Right atrium auricular region (tissue), 2 donors: ENCODE results near the gene MATN3. TPM values are rescaled to one million over a fixed set of nuclear protein-coding genes. Genes with fewer than 3 reads are reported as not detected.

Experiments used
- DNase-seq: peaks from one replicate; pipeline ENCODE4 v3.0.0-alpha.2; 2019; ENCODE audit warnings: low spot score
- H3K27ac ChIP-seq, 2 donors: fragments of 200-600 bp; sonication (generic); 1 replicate in 1 of 2; 2 replicates in 1 of 2; pipeline ENCODE4 v1.5.1; 2016 to 2019
- H3K27me3 ChIP-seq, 2 donors: fragments of 200-600 bp; sonication (generic); one replicate each; pipeline versions ENCODE4 v1.5.1 to v1.6.0; 2017 to 2019
- H3K36me3 ChIP-seq: fragments of 200-600 bp; sonication (generic); one replicate; pipeline ENCODE4 v1.5.1; 2016
- H3K4me1 ChIP-seq, 2 donors: fragments of 200-600 bp; sonication (generic); one replicate each; pipeline versions ENCODE4 v1.5.1 to v1.6.0; 2017 to 2019
- H3K4me3 ChIP-seq, 2 donors: fragments of 200-600 bp; sonication (generic); 1 replicate in 1 of 2; 2 replicates in 1 of 2; pipeline ENCODE4 v1.5.1; 2017 to 2019; ENCODE audit warnings: mild to moderate bottlenecking in 1 of 2, moderate library complexity in 1 of 2
- H3K9me3 ChIP-seq, 2 donors: fragments of 200-600 bp; sonication (generic); one replicate each; pipeline ENCODE4 v1.5.1; 2019
- total RNA-seq, 2 donors: library from RNA; depleted of rRNA; stranded (reverse); fragments of >200 nt; gene quantifications; one replicate each; pipeline ENCODE4 v1.1.0, GENCODE V29; 2016
- TF ChIP-seq, protein P1 (sequence below), 2 donors: fragments of 200-600 bp; sonication (generic); IDR thresholded peaks; one replicate each; pipeline ENCODE4 v1.5.1; 2019; ENCODE audit warnings: antibody characterized with exemption in 2 of 2

MATN3 gene
- total RNA-seq, 2 donors from 2014 or later: not detected

DNA sequence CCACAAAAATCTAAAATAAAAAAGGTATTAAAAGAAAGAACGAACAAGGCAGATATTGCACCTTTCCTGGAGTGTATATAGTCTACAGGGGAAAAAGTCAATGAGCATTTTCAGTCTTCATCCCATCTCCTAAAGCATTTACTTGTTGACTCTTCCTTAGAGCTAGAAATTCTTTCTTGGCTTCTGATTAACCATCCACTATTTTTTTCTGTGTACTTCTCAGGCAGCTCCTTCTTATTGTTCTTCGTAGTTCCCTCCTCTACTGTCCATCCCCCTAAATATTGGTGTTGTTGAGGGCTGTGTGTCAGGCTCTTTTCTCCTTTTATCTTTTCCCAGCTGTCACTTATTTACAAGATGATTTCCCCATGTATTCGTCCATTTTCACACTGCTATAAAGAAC, 42.5 kb upstream of the MATN3 start:
- H3K27ac ChIP-seq: no peak overlapping the region
- TF ChIP-seq, protein P1, sequence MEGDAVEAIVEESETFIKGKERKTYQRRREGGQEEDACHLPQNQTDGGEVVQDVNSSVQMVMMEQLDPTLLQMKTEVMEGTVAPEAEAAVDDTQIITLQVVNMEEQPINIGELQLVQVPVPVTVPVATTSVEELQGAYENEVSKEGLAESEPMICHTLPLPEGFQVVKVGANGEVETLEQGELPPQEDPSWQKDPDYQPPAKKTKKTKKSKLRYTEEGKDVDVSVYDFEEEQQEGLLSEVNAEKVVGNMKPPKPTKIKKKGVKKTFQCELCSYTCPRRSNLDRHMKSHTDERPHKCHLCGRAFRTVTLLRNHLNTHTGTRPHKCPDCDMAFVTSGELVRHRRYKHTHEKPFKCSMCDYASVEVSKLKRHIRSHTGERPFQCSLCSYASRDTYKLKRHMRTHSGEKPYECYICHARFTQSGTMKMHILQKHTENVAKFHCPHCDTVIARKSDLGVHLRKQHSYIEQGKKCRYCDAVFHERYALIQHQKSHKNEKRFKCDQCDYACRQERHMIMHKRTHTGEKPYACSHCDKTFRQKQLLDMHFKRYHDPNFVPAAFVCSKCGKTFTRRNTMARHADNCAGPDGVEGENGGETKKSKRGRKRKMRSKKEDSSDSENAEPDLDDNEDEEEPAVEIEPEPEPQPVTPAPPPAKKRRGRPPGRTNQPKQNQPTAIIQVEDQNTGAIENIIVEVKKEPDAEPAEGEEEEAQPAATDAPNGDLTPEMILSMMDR (IDR thresholded peaks at IDR 0.05): no peak
- H3K27me3 ChIP-seq: no peaks in the 10 kb centered on the region
- H3K36me3 ChIP-seq: no peaks in the 10 kb centered on the region
- H3K4me1 ChIP-seq: peaks cover 0 to 13% of the 10 kb centered on the region in 2 donors
- no peak overlapping the region for H3K4me3 ChIP-seq
- no peaks in the 10 kb centered on the region for H3K9me3 ChIP-seq
- no peak for DNase-seq

DNA sequence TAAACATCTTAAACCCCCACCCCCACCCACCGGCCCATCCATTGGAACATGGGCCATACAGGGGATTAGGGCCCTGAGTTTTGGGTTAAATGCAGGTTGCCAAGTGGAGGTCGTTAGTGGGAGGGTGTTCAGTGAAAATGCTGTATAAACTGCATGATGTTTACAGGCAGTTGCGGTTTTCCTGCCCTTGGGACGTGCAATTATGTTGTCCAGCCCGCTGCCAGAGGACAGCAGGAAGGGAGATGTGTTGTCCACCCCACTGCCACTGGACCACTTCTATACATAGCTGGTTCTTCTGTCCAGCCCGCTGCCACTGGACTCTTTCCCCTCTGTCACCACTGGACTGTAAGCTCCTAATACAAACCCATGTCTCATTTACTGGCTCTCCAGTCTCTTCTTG, 41.7 kb upstream of the MATN3 start:
- DNase-seq: no peak
- Histone ChIP-seq H3K9me3 (no peaks in the 10 kb centered on the region), H3K36me3 (no peaks in the 10 kb centered on the region), H3K27me3 (no peaks in the 10 kb centered on the region), H3K4me1 (peaks cover 0 to 22% of the 10 kb centered on the region in 2 donors), H3K4me3 (no peak overlapping the region), H3K27ac (no peak overlapping the region)
- TF ChIP-seq, protein P1 (IDR thresholded peaks at IDR 0.05): no peak

DNA sequence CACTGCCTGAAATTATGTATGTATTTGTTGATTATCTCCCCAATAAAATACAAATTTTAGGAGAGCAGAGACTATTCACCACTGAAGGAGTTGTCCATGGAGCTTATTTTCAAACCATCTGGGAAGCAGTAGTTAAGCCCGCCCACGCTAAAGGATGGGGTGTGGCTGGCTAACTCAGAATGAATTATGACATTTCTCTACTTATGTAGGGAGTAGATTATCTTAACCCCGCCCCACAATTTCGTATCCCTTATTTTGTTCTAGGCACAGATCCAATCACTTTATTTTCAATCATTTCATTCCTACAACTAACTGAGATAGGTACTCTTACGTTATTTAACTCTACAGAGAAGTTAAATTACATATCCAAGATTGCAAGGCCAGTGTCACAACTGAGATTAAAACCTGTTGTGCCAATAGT, 40.4 kb upstream of the MATN3 start:
- peak; percentile 87 for DNase-seq
- no peaks in the 10 kb centered on the region for H3K36me3 ChIP-seq
- H3K4me1 ChIP-seq: peaks cover 0 to 34% of the 10 kb centered on the region in 2 donors
- H3K9me3 ChIP-seq: no peaks in the 10 kb centered on the region
- peak overlapping the region; percentile 84 to 90 for H3K4me3 ChIP-seq
- H3K27ac ChIP-seq: peak overlapping the region; percentile 97 to 99
- H3K27me3 ChIP-seq: no peaks in the 10 kb centered on the region
- TF ChIP-seq, protein P1 (IDR thresholded peaks at IDR 0.05): no peak

DNA sequence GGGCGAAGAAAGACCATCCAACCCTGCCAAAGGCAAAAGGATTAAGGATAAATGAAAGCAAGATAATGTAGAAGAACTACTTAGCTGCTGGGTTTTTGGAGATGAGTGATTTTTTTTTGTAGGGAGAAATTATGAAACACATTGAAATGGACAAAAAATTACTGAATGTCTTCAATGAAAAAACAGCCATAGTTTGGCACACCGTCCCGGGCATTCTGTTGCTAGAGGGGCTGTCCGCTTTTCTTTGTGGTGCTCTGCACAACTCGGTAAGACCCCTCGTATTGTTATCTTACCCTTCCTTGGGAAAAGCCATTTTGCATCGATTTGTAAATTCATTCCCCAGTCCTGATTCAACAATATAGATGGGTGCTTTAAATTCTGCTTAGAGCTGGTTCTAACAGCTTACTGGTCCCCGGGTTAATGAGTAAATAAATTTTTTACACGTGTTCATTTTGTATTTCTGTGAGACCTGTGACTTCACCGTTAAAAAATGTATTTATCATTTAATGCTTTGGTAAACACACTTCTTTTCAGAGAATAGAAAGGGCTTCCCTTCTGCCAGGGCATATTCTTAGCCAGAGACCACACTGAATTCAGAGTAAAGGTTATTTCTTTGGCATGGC, 39.9 kb upstream of the MATN3 start:
- no peak for DNase-seq
- Histone ChIP-seq H3K36me3 (no peaks in the 10 kb centered on the region), H3K4me3 (peak overlapping the region; percentile 84 to 90), H3K9me3 (no peaks in the 10 kb centered on the region), H3K27me3 (no peaks in the 10 kb centered on the region), H3K27ac (peak overlapping the region; percentile 97 to 99), H3K4me1 (peaks cover 0 to 36% of the 10 kb centered on the region in 2 donors)
- TF ChIP-seq, protein P1 (IDR thresholded peaks at IDR 0.05): no peak

DNA sequence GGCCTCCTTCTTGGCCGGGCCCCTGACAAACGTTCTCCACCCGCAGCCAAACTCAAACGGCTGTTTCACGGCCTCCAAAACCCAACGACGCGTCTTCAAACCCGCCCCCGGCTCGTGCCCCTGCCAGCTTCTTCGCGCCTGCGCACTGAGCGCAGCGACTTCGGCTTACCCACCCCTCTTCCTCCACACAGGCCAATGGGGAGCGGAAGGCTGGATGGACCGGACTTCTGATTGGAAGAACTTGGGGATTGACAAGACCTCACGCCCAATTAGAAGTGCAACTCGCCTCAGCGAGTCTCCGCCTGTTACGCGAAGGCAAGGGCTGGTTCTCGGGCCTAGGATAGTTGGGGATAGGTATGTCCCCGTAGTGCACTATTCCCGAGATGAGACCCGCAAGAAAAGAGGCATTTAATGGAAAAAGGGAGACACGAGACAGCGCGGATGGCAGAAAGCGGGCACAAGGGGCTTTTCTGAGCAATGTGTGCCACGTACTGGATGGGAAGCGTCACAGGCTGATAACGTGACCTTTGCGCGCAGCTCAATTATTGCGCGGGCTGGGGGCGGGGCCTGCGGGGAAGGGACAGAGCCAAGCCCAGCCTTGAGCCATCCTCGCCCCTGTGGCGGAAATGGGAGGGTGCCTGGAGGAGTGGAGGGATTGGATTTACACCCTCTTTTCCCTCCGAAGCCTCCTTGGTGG, 39.2 kb upstream of the MATN3 start, which contains the start of gene LAPTM4A:
Gene LAPTM4A (minus strand): TSS at position 97 of the 697 bp plus-strand sequence. CDS start 108 bp downstream, outside the sequence.
- Histone ChIP-seq H3K27ac (peak within 1 kb of the TSS; percentile 97 to 99), H3K27me3 (no peaks in the 10 kb centered on the region), H3K4me3 (peak within 1 kb of the TSS; percentile 84 to 90), H3K36me3 (no peaks in the 10 kb centered on the region), H3K4me1 (peaks cover 0 to 36% of the 10 kb centered on the region in 2 donors), H3K9me3 (no peaks in the 10 kb centered on the region)
- peak; percentile 100 for DNase-seq
- TF ChIP-seq, protein P1 (IDR thresholded peaks at IDR 0.05): no peak
